ENCODE measurements around the gene TWF2. TPM values are rescaled to one million over a fixed set of nuclear protein-coding genes. Genes with fewer than 3 reads are reported as not detected.

The TWF2 gene
- total and polyA plus RNA-seq, 9 of the 15 experiments (the other 6 are each of a cell fraction or from before 2014, with no cell fraction given) = 0.11 to 61.9 (median 29.7) TPM

- TF ChIP-seq ZNF175 (CRISPR knock-in tag; IDR thresholded peaks at IDR 0.05; ENCODE audit: low read depth) (0 out of 2 replicates have a peak, but pooled peaks have one; percentile 30), SMARCA4 (IDR thresholded peaks at IDR 0.05) (0 out of 2 replicates have a peak, but pooled peaks have one; percentile 20), ZNF280B (CRISPR knock-in tag; IDR thresholded peaks at IDR 0.05) (no peak), ZNF224 (CRISPR knock-in tag; IDR thresholded peaks at IDR 0.05) (no peak), EP400 (IDR thresholded peaks at IDR 0.05) (peak; percentile 86), POLR2B (IDR thresholded peaks at IDR 0.05; ENCODE audit: low read depth, partially characterized antibody) (peak; percentile 70), RUNX1 (IDR thresholded peaks at IDR 0.05; ENCODE audit: low read depth) (no peak), ERF (CRISPR knock-in tag; IDR thresholded peaks at IDR 0.05) (no peak), ATF7 (IDR thresholded peaks at IDR 0.05) (peak; percentile 62; the same call in 1 of the 2 replicates), ZNF12 (CRISPR knock-in tag; IDR thresholded peaks at IDR 0.05) (peak; percentile 92; the same call in 1 of the 2 replicates), TFAM (CRISPR knock-in tag; conservative IDR thresholded peaks at IDR 0.05) (no peak), CREM (IDR thresholded peaks at IDR 0.05; ENCODE audit: low read depth) (peak; percentile 46), MITF (IDR thresholded peaks at IDR 0.05) (no peak), RBFOX2 (IDR thresholded peaks at IDR 0.05; ENCODE audit: low read depth, low read length) (peak; percentile 68), EP300 (IDR thresholded peaks at IDR 0.05; ENCODE audit: low read length) (peak; percentile 34), ATF4 (CRISPR knock-in tag; IDR thresholded peaks at IDR 0.05) (peak; percentile 84), ZNF584 (CRISPR knock-in tag; IDR thresholded peaks at IDR 0.05; ENCODE audit: low read depth) (no peak), ELF1 (tag; IDR thresholded peaks at IDR 0.05) (peak; percentile 29; the same call in 1 of the 2 replicates), RAD21 (CRISPR knock-in tag; conservative IDR thresholded peaks at IDR 0.05 in 1 of 2, IDR thresholded peaks at IDR 0.05 in 1 of 2) (peak in 1 of 2 experiments; percentile 27; a peak in 2 of 4 replicates), ZNF395 (CRISPR knock-in tag; IDR thresholded peaks at IDR 0.05) (no peak), CREB3L1 (IDR thresholded peaks at IDR 0.05; ENCODE audit: borderline replicate concordance, low read depth) (0 out of 2 replicates have a peak, but pooled peaks have one; percentile 49)
These were observed 1.3 kb upstream of the TWF2 start (continued) for GRCh38 chr3:52240059-52240885.

Measured in K562 (cell line).